Upper lobe of left lung (tissue), 4 donors: ENCODE results near the gene MRPS16.
A peak's percentile ranks its signal among the peaks of the same experiment; 100 is the strongest.

ENCODE experiments used
- CTCF ChIP-seq, 6 experiments: fragments of 450-650 bp in 4 of 6; fragments of 200-600 bp in 2 of 6; sonication (generic) in 2 of 6; IDR thresholded peaks; one replicate each; pipeline ENCODE4 v1.5.1; 2016 to 2019; ENCODE audit warnings: antibody characterized with exemption in 6 of 6
- EP300 ChIP-seq, 4 donors: sonication (generic); formaldehyde crosslinking; IDR thresholded peaks; one replicate each; pipeline ENCODE4 v1.5.1; 2017; ENCODE audit warnings: antibody characterized with exemption in 4 of 4, control low read depth in 2 of 4
- POLR2A ChIP-seq, 4 donors: fragments of 450-650 bp; IDR thresholded peaks; one replicate each; pipeline ENCODE4 v1.5.1; 2016 to 2017; ENCODE audit warnings: antibody characterized with exemption in 4 of 4, mild to moderate bottlenecking in 2 of 4

DNA sequence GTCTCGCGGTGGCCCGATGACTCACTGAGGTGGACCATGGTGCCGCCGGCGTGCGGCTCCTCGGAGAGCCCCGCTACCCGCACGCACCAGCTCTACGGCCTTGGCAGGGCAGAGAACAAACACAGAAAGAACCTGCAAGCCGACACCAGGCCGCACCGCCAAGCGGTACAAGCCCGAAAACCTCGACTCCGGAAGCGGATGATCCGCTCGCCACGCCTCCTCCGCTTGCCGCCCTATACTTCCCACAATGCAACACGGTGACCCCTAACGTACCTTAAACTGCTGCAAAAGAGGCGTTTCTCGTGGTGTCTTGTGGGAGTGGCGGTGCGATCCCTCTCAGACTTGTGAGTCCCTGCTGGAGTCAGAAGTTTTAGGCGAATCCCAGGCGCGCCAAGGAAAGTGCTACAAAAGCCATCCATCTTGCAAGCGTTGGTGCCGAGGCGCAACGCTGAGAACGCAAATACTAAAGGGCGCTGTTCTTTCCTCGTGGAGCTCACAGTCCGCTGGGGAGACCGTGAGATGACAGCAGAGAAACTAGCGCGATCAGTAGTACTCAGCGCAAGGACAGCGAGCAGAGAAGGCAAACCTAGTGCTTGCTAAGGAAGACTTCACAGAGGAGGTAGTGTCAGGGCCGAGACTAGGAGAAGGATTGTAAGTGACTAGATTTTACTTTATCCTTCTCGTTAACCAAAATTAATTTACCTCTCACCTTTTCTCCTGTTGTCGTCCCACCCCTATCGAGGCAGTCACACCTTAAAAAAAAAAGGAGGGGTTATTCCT lies at the start of gene MRPS16:
- TF ChIP-seq EP300 (IDR thresholded peaks at IDR 0.05) (peak in 1 of 4 donors; percentile 75), CTCF (IDR thresholded peaks at IDR 0.05) (peak in 4 of 6 experiments; percentile 9 to 30 (median 16)), POLR2A (IDR thresholded peaks at IDR 0.05) (peak in 3 of 4 donors; percentile 67 to 79 (median 77))
